ENCODE results near the gene UNC45A.

Gene UNC45A

DNA sequence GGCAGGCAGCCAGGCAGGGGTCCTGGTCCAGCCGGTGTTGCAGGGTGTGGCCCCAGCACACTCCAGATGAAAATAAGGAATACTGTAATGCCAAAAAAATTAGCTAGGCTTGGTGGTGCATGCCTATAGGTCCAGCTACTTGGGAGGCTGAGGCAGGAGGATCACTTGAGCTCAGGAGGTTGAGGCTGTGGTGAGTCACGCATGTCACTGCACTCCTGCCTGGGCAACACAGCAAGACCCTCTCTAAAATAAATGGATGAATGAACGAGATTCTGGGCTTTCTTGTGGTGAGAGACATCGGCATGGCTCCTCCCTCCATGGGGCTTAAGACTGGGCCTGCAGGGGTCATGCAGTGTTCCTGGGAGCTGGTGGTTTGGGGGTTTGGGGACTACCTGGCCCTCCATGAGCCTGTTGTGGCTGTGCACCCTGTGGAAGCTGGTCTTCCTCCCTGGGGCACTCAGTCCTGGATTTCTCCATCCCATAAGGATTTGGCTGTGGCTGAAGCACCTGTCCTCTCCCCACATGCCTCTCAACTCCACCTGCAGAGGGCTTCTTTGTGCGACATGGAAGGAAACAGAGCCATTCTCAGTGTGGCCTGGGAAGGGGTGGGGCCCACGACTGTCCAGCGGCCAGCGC, 12.0 kb downstream of the UNC45A start:
- DNase-seq = no peak

DNA sequence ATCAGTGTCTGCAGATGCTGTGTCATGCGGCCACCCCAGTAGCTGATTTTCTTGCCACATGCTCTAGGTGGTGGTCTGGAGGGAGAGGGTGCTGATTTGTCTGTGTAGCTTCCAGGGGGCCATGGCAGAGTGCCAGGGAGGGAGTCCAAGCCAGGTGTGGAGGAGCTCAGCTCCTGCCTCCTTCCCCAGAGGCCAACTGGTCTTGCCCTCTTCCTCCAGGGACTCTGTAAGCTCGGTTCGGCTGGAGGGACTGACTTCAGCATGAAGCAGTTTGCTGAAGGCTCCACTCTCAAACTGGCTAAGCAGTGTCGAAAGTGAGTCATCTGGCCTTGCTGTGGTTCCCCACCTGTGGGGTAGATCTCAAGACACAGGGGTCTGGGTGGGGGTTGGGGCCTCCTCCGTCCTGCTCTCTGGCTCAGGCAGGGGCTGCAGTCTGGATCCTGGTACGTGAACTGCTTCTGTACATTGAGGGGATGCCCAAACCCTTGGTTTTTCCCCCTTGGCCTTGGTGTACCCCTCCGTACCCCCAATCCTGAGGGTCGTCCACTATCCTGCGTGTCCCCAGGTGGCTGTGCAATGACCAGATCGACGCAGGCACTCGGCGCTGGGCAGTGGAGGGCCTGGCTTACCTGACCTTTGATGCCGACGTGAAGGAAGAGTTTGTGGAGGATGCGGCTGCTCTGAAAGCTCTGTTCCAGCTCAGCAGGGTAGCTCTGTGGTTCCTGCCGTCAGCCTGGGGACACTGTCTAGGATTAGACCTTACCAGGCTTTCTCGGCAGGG, 12.7 kb downstream of the UNC45A start:
- no peak for DNase-seq

DNA sequence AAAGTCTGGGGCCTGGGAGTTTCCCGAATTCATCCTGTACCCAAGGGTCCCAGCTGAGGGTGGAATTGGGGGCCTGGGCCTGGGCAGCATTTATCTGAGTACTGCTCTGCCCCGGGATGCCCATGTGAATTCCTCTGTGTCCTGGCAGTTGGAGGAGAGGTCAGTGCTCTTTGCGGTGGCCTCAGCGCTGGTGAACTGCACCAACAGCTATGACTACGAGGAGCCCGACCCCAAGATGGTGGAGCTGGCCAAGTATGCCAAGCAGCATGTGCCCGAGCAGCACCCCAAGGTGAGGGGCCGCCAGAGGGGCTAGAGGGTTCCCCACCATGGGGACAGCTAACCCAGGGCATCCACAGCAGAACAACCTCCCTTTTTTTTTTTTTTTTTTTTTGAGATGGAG, 13.4 kb downstream of the UNC45A start:
- no peak for DNase-seq

DNA sequence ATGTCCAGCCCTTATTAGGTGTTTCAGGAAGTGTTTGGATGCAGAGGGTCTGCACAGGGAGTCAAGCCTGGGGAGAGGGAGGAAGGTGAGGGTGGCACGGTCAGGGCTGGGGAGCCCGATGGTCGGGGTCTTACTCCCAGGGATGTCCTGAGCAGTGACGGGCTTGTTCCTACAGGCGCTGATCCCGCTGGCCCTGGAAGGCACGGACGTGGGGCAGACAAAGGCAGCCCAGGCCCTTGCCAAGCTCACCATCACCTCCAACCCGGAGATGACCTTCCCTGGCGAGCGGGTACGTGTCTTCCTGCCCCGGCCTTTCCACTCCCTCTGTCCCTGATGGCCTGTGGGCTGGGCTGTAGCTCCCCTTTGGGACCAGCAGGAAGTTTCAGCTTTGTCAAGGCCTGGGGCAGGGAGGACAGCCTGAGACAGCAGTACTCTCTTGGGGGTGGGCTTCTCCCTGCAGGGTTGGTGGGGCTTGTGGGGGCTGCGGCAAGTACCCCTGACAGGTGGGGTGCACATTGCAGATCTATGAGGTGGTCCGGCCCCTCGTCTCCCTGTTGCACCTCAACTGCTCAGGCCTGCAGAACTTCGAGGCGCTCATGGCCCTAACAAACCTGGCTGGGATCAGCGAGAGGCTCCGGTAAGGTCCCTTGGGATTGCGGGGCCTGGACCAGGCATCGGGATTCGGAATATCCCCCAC, 15.0 kb downstream of the UNC45A start:
- no peak for DNase-seq

DNA sequence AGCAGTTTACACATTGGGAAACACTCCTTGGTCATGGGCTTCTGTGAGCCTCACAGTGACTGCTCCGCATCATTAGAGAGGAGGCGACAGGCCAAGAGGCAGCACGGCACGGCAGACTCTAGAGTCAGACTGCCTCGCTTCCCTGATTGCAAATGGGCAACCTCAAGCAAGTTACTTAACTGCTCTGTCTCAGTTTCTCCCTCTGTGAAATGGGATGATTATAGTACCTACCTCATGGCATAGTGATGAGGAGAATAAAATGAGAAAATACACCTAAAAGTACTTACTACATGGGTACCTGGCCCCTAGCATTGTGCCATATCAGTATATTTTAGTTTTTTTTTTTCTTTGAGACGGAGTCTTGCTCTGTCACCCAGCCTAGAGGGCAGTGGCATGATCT, 15.6 kb downstream of the UNC45A start:
- no peak for DNase-seq

DNA sequence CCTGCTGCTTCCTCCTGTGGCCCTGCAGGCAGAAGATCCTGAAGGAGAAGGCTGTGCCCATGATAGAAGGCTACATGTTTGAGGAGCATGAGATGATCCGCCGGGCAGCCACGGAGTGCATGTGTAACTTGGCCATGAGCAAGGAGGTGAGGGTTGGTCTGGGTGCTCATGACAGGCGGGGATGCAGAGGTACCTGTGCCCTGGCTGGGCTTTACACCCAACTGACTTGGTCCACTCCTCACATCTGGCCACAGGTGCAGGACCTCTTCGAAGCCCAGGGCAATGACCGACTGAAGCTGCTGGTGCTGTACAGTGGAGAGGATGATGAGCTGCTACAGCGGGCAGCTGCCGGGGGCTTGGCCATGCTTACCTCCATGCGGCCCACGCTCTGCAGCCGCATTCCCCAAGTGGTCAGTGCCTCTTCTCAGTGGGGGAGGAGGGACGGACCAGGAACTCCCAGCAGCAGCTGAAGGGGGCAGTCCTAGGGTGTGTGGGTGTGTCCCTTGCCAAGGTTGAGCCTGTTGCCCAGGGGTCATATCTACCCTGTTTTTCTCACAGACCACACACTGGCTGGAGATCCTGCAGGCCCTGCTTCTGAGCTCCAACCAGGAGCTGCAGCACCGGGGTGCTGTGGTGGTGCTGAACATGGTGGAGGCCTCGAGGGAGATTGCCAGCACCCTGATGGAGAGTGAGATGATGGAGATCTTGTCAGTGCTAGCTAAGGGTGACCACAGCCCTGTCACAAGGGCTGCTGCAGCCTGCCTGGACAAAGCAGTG, 18.0 kb downstream of the UNC45A start:
- no peak for DNase-seq

DNA sequence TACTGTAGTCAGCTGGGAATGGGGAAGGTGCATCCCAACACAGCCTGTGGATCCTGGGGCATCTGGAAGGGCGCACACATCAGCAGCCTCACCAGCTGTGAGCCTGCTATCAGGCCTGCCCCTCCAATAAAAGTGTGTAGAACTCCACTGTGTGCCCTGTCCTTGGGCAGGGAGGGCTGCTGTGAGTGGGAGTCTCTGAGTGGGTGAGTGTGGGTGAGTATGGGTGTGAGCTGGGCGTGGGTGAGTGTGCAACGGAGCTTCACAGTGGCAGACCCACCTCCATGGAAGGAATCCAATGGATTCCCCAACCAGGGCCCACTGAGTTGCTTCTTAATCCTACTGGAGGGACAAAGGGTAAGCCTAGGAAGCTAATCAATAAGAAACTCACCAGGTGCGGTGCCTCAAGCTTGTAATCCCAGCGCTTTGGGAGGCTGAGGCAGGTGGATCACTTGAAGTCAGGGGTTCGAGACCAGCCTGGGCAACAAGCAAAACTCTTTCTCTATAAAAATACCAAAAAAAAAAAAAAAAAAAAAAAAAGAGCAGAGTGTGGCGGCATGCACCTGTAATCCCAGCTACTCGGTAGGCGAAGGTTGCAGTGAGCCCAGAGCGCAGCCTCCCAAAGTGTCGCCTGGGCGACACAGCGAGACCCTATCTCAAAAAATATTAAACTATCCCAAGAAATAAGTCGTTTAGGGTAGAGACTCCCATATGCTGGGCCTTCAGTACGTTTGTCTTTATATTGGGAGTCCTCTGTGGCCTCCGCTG, 19.0 kb downstream of the UNC45A start:
- no peak for DNase-seq

DNA sequence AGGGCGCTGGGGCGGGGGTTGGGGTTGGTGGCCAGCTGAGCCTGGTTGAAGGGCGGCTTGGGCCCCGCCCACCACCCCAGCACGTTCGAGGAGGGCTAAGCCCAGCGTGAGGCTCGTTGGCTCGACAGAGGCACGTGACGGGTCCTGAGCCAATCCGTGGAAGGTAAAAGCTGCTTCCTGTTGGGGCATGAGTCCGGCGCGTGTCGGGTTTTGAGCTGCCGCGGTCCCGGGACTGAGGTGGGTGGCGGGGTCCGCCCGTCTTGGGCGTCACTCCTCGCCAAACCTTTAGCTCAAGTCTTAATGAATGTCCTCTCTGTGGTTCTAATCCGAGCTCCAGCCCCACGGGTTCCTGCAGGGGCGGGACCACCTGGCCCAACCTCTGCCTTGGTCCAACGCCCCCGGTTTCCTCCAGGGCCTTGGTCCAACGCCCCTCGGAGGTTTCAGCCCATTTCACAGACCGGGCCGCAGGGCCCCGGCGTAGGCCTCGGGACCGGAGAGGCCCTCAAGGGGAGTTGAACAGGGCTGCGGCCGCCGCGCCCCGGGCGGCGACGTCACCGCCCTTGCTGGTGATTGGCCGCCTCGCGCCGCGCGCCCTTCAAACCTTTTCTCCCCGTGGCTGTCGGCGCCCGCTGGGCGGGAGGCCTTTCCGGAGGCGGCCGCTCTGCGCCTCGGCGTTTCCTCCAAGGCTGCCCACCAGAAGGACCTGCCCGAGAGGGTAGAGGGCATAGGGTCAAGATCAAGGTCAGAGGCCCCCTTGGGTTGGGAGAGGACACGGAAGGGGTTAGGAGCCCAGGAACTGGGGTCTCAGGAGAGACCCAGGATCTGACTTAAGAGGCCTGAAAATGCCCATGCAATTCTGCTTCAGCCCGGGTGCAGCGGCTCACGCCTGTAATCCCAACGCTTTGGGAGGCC, 19.9 kb downstream of the UNC45A start, which contains the start of gene RCCD1:
Gene RCCD1, plus strand, starts transcription at position 173 of the 912 bp plus-strand sequence. CDS start 1,851 bp downstream, outside the sequence.
- peak; percentile 51 for DNase-seq

DNA sequence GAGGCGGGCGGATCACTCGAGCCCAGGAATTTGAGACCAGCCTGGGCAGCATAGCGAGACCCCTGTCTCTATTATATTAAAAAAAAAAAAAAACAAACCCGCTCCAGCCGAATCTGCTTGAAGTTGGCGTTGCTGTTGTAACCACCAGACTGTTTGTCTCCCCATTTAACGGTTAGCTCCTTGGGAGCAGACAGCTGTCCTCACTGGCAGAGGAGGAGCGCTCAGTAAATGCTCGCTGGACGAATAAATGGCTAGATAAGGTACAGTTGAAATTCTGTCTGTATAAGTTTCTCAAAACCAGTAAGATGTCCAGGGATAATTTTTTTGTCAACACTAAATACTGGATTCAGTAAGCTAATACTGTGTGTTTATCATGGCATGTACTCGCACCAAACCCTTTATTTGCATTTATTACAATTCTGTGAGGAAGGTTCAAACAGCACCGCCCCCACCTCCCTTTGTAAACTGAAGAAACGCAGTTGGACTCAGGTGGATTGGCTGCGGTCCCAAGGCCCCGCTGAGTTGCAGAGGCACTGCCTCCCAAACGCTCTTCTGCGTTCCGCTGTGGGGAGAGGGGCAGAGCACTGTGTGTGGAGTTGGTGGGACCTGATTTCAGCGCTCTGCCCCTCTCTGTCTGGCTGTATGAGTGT, 20.7 kb downstream of the UNC45A start:
- no peak for DNase-seq

DNA sequence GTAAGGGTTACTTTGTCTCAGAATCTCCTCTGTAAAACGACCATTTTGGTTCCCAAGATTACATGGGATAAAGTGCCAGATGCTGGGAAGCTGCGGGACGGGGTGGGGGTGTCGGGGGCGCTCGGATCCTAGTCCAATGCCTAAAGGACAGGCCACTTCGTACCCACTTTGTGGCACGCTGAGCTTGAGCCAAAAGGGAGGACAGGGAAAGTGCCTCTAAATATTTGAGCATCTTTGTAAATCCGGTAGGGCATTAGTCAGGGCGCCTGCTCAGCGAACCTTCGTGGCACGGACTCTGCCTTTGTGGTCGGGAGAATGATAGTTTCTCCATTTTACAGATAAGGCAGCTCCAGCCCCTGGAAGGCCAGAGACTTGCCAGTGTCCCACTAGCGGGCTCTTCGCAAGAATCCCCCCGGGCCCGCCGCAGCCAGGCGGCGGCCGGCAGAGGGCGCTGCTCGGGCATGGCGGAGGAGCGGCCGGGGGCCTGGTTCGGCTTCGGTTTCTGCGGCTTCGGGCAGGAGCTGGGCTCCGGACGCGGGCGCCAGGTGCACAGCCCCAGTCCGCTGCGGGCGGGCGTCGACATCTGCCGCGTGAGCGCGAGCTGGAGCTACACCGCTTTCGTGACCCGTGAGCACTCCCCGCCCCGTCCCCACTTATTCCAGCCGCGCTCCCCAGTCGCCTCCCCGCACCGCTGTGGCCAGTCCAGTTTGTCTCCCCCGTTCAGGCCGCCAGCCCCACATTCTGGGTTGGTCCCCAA, 21.4 kb downstream of the UNC45A start:
- DNase-seq = no peak

DNA sequence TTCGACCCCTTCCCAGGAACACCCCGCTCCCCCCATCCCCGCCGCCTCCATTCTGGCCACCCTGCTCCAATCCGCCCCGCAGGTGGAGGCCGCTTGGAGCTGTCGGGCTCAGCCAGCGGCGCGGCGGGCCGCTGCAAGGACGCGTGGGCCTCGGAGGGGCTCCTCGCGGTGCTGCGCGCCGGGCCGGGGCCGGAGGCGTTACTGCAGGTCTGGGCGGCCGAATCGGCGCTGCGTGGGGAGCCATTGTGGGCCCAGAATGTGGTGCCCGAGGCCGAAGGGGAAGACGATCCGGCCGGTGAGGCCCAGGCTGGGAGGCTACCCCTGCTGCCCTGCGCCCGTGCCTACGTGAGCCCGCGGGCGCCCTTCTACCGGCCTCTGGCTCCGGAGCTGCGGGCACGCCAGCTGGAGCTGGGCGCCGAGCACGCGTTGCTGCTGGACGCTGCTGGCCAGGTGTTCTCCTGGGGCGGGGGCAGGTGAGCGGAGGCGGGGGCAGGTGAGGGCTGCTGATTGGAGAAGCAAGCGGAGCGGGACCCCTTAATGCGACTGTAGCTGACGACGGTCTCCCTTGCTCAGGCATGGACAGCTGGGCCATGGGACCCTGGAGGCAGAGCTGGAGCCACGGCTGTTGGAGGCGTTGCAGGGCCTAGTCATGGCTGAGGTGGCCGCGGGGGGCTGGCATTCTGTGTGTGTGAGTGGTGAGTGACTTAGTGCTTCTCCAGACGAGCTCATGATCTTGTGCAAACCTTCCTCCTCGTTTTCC, 22.1 kb downstream of the UNC45A start:
- no peak for DNase-seq

DNA sequence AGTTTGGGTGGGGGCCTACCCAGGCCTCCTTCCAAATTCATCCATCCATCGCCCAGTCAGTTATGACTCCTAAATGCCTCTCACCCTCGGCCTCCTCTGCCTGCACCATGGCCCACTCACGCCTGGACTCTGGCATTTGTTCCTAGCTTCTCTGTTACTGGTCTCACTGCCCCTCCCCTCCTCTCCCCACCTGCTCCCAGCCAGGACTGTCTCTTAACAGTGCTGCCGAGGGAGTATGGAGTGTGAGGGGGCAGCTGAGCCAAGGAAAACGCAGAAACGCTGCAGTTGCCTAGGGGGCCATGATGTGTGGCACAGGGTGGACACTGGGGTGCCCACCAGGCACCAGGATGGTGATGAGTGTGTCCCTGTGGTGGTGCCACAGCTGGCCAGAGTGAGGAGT, 22.7 kb downstream of the UNC45A start:
- no peak for DNase-seq

DNA sequence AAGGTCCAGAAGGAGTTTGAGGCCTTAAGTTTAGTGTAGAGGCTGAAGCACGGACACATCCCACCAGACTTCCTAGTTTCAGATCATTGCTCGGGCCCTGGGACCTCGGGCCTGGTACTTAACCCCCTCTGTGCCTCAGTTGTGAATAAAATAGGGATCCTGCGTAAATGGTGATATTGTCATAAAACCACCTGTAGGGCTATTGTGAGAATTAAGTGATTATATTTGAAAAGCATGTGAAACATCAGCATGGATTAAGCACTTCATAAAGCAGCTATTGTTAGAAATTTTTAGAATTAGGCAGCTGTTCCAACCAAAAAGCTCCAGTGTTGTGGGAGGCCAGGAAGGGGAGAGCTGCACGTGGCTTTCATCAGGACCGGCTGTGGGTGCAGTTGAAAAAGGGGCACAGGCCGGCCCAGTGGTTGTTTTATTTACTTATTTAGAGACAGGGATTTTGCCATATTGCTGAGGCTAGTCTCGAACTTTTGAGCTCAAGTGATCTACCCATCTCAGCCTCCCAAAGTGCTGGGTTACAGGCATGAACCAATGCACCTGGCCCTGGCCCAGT, 24.0 kb downstream of the UNC45A start:
- DNase-seq = no peak

DNA sequence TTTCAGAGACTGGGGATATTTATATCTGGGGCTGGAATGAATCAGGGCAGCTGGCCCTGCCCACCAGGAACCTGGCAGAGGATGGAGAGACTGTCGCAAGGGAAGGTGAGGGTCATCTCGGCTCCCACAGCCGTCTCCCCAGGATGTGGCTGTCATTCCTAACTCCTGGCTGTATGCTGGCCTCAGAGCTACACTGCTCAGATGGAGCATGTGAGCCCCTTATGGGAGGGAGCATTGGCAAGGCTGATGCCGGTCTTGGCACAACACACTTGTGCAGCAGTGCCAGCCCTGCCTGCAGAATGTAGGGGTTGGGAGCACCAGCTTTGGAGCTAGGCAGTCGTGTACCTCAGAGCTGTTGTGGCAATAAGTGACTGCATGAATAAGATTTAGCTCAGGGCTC, 24.8 kb downstream of the UNC45A start:
- DNase-seq = no peak

DNA sequence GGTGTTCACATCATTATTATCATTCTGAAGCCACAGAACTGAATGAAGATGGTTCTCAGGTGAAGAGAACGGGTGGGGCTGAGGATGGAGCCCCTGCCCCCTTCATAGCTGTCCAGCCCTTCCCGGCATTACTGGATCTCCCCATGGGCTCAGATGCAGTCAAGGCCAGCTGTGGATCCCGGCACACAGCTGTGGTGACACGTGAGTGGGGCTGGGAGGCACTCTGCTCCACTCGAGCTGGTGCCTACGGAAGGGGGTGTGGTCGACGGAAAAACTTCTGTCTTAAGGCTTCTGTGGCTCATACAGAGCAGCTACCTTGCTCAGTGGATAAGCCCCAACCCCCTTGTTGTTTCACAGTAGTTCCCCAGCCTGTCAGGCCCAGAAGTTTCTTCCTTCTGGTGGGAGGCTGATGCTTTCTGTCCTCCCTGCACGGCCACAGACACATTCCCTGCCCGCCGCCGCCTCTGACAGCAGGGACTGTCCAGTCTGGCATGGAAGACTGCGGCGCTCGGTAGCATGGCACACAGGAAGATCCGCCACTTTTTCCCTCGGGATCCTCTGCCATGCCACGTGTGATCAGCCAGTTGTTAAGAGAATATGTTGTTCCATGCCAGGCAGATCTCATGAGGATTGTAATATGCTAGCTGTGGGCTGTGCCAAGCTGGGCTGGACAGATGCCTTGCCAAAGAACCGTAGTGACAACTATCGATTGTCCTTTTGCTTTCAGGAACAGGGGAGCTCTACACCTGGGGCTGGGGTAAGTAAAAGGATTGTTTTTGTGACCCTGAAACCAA, 25.4 kb downstream of the UNC45A start:
- DNase-seq = no peak

DNA sequence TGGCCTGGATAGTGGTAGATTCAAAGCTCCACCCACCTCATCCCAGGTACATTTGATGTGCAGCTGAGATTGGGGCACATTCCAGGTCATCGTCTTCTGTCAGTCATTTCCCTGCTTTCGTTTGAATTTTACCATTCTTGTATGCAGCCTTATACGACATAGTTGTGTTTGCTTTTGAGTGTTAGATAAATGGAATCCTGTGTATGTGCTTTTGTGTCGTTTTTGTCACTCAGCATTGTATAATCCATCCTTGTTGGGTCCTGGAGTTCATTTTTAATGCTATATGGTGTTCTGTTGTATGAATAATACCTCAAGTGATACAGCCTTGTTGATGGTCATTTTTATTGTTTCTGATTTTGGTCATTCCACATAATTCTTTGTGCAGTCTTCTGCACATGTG, 26.9 kb downstream of the UNC45A start:
- DNase-seq = no peak

DNA sequence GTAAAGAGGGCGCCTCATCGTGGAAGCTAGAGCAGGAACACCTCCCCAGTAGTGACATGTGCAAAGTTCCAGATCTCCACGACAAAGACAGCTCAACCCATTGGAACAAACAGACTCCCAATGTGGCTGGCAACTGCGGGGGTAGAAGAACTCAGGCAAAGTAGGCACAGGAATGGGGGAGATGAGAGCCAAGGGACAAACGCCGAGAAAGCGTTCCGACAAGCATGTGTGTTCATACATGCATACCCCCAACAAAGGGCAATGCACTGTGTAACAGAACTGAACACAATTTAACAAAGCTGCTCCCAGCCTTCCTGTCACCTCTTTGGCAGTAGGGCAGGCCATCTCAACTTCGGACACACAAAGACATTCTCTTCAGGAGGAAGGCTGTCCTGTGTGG, 31.2 kb downstream of the UNC45A start:
- DNase-seq = no peak

DNA sequence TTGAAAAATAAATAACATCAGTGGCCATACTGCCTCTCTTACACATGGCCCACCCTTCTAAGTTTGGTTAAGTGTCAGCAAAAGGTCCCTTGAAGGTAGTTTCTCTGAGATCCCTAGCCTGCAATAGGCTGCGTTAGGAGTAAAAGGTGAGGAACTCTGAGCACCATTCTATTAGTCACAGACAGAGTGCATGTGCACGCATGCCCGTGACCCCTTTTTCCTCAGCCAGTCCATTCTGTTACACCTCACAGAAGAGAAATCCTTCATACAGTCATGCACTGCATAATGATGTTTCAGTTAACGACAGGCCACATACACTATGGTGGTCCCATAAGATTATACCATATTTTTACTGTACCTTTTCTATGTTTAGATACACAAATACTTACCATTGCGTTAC, 32.1 kb downstream of the UNC45A start:
- DNase-seq = no peak

All from cortex of kidney (tissue), 1 donor.